ENCODE results near the gene SLC6A9. TPM values are rescaled to one million over a fixed set of nuclear protein-coding genes. Genes with fewer than 3 reads are reported as not detected.

SLC6A9 gene
- total RNA-seq, 1 experiment from 2014 or later = 9.2 TPM

- no TSS peak for BruUV-seq (replicated peaks)
- in situ Hi-C loops (cut with HindIII; ENCODE audit: low pct_unique_long_range_greater_than_20kb, low sequenced_read_pairs) = no loop called here
- CTCF ChIA-PET = no interaction called here
Measured at GRCh38 chr1:43991200-43991475, 40.1 kb downstream of the SLC6A9 start.

GRCh38 chr1:43990271-43991199, 40.7 kb downstream of the SLC6A9 start:
- DNase-seq (ENCODE audit: low read depth, low spot score) = no peak
- Histone ChIP-seq H3K27me3 (ENCODE audit: control insufficient read depth, insufficient read depth, low read length) (no peaks in the 10 kb centered on the region), H3K27ac (ENCODE audit: low read length) (peak overlapping the region; percentile 92), H3K4me1 (ENCODE audit: control insufficient read depth, insufficient read depth, low read length) (peaks cover 16% of the 10 kb centered on the region), H3K9me3 (ENCODE audit: control insufficient read depth, insufficient read depth, low read depth, low read length) (no peaks in the 10 kb centered on the region), H3K36me3 (ENCODE audit: control insufficient read depth, insufficient read depth, low read length) (0 out of 2 replicates have a peak, but pooled peaks cover 1% of the 10 kb centered on the region), H3K4me3 (ENCODE audit: low read depth in 2 of 2, low read length in 2 of 2) (peak overlapping the region; percentile 60 to 82)
- intact Hi-C loops (cut with micrococcal nuclease; ENCODE audit: unreplicated experiment) (loop anchor here (5.0 kb wide), 1 partner anchor 47 kb away; no protein-coding TSS in a partner anchor), in situ Hi-C loops (cut with HindIII; ENCODE audit: low pct_unique_long_range_greater_than_20kb, low sequenced_read_pairs) (no loop called here)
- BruUV-seq (replicated peaks) = no TSS peak
- peak; percentile 49 for TF ChIP-seq CTCF (IDR thresholded peaks at IDR 0.05)
- TF ChIP-seq TCF7L2 (IDR thresholded peaks at IDR 0.05; ENCODE audit: low read depth, low read length) = no peak
- ChIA-PET POLR2A (no interaction called here), CTCF (no interaction called here)
- ATAC-seq = peak; percentile 38

More at GRCh38 chr1:43991200-43991475, 40.1 kb downstream of the SLC6A9 start:
- H3K4me3 ChIP-seq (ENCODE audit: low read depth in 2 of 2, low read length in 2 of 2) = peak overlapping the region; percentile 60 to 82
- no peaks in the 10 kb centered on the region for H3K36me3 ChIP-seq (ENCODE audit: control insufficient read depth, insufficient read depth, low read length)
- peak overlapping the region; percentile 92 for H3K27ac ChIP-seq (ENCODE audit: low read length)
- peaks cover 16% of the 10 kb centered on the region for H3K4me1 ChIP-seq (ENCODE audit: control insufficient read depth, insufficient read depth, low read length)
- intact Hi-C loops (cut with micrococcal nuclease; ENCODE audit: unreplicated experiment) = loop anchor here (5.0 kb wide), 1 partner anchor 46 kb away; no protein-coding TSS in a partner anchor
- ATAC-seq (peak; percentile 56), DNase-seq (ENCODE audit: low read depth, low spot score) (no peak)
- H3K9me3 ChIP-seq (ENCODE audit: control insufficient read depth, insufficient read depth, low read depth, low read length) = no peaks in the 10 kb centered on the region
- POLR2A ChIA-PET = no interaction called here
- TF ChIP-seq POLR2AphosphoS5 (IDR thresholded peaks at IDR 0.05; ENCODE audit: low read depth, low read length) (peak; percentile 87), SIN3A (IDR thresholded peaks at IDR 0.05; ENCODE audit: borderline replicate concordance, insufficient read depth, low read depth, low read length) (no peak), TCF7L2 (IDR thresholded peaks at IDR 0.05; ENCODE audit: low read depth, low read length) (no peak), REST (IDR thresholded peaks at IDR 0.05; ENCODE audit: insufficient read depth in 1 of 2, low read depth in 2 of 2, low read length in 1 of 2) (no peak), CTCF (IDR thresholded peaks at IDR 0.05) (no peak)
- no peaks in the 10 kb centered on the region for H3K27me3 ChIP-seq (ENCODE audit: control insufficient read depth, insufficient read depth, low read length)

Measured in Panc1 (cell line).